ENCODE data around the gene SYVN1.

The SYVN1 gene

DNA sequence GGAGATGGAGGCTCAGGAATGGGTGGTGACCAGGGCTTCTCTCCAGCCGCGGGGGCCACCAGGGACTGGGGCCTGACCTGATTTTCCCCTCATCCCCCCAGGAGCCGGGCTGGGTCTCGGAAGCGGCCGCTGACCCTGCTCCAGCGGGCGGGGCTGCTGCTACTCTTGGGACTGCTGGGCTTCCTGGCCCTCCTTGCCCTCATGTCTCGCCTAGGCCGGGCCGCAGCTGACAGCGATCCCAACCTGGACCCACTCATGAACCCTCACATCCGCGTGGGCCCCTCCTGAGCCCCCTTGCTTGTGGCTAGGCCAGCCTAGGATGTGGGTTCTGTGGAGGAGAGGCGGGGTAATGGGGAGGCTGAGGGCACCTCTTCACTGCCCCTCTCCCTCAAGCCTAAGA is 46.5 kb downstream of the SYVN1 start:
- FAIRE-seq (no peak), DNase-seq (ENCODE audit: low spot score) (no peak)

- FAIRE-seq (no peak), DNase-seq (ENCODE audit: low spot score) (no peak)
These were observed 47.1 kb downstream of the SYVN1 start for GRCh38 chr11:65087216-65087615.

- FAIRE-seq (no peak), DNase-seq (ENCODE audit: low spot score) (no peak)
These were observed 47.5 kb downstream of the SYVN1 start for GRCh38 chr11:65086809-65087208.

- FAIRE-seq (no peak), DNase-seq (ENCODE audit: low spot score) (no peak)
These were observed 48.9 kb downstream of the SYVN1 start for GRCh38 chr11:65085446-65085845.

DNA sequence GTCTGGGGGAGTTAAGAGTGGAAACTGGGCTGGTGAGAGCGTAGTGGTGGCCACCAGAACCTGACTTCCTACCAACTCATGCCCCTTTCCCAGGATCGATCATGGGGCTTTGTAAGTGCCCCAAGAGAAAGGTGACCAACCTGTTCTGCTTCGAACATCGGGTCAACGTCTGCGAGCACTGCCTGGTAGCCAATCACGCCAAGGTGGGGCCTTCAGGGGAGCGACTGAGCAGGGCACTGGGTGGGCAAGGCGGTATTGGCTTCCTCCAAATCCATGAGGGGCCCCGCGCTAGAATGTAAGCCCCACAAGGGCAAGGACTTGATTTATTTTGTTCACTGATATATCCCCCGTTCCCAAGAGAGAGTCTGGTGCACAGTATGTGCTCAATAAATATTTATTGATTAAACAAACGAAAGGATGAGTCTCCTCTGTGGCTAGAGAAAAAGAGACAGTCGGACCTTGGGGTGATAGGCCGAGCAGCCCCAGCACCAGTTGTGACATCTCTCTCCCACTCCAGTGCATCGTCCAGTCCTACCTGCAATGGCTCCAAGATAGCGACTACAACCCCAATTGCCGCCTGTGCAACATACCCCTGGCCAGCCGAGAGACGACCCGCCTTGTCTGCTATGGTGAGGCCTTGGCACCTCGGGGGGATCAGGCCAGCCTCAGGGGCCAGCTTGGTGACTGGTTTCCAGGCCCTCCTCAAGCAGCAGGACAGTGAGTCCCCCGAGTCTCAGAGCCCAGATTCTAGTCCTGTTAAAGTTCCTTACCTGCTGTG is 49.5 kb downstream of the SYVN1 start:
- FAIRE-seq: no peak
- peak; percentile 18 for DNase-seq (ENCODE audit: low spot score)

- no peak for FAIRE-seq
- DNase-seq (ENCODE audit: low spot score): peak; percentile 99
These were observed 50.3 kb downstream of the SYVN1 start, which contains the start of the genes CDCA5 and ZFPL1 for GRCh38 chr11:65083834-65084597. Gene CDCA5, minus strand, starts transcription at chr11:65084040. Its CDS starts 62 bp downstream, at chr11:65083978. Gene ZFPL1, plus strand, starts transcription at chr11:65084222. Its CDS starts 477 bp downstream, at chr11:65084699.

DNA sequence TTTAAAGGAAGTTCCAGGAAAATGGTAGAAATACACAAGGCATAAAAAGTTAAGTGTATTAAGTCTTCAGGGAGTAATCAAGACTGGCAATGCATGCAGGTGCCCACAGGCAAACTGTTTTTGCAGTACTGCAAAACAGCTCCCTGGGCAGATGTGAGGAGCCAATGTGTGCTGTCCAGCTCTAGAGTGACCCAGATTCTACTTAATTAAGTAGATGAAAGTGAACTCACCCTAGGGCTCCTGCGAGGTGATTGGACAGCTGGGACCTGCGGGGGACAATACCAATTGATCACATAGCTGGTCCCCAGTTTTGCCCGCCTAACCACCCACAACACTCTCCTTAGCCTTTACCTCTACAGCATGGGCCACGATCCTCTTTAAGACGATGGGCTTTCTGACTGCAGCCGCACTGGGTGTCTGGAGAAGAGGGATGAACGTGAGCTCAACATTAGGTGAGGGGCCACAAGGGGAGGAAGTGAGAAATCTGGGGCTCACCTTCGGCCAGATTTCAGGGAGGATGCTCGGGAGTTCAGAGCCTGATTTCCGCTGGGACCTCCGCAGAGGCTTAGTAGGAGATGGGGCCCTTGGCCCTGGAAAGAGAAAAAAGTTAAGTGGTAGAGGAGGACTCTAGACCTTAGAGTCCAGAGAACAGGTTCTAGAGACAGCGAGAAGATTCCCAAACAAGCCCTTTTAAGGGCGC is 51.0 kb downstream of the SYVN1 start:
- DNase-seq (ENCODE audit: low spot score): no peak
- FAIRE-seq: no peak

DNA sequence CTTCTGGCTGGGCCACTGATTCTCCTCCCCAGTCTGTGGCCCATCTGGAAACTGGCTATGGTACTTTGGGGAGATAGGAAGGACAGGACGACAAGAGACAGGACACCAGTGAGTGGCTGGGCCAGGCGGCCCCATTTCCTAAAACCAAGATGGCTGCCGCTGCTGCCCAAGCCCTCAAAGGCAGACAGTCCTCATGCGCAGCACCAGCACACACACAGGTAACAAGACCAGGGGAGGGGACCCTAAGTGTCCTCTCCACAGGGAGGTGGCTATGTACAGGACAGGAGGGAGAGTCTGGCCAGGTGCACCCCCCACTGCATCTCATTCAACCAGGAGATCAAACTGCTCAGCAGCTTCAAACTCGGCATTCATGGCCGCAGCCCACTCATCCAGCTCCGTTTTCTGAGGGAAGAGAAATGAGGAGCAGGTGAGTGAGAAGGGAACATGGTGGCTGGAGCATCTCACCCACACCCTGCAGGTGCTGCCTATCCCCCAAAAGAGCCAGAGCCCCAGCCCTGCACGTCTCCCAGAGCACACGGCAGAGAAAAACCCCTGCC is 55.5 kb downstream of the SYVN1 start:
- no peak for DNase-seq (ENCODE audit: low spot score)
- FAIRE-seq: no peak

GRCh38 chr11:65078151-65078550 is 56.2 kb downstream of the SYVN1 start:
- DNase-seq (ENCODE audit: low spot score) (peak; percentile 55), FAIRE-seq (no peak)

GRCh38 chr11:65077451-65077850 is 56.9 kb downstream of the SYVN1 start:
- no peak for DNase-seq (ENCODE audit: low spot score)
- FAIRE-seq: no peak

Measured in urothelium cell line (cell line).